ENCODE results near the gene PLAAT4.
"Not testable (repeated sequence)": the region's sequence is repeated elsewhere in the genome, so short reads cannot be mapped to it uniquely, and the experiment has no call there.

GRCh38 chr11:63578882-63579281 is 42.3 kb downstream of the PLAAT4 start:
- not testable (repeated sequence) for TF ChIP-seq CTCF (IDR thresholded peaks at IDR 0.05; ENCODE audit: low read depth, low read length); POLR2A (IDR thresholded peaks at IDR 0.05; ENCODE audit: extremely low read depth, insufficient read length); MAX (IDR thresholded peaks at IDR 0.05; ENCODE audit: low read depth, low read length)
